HCT116 (cell line): ENCODE results near the gene SLC10A7.

Source experiments
- CTCF ChIP-seq, 3 experiments: fragments of 200-600 bp in 1 of 3; sonication (generic) in 1 of 3; IDR thresholded peaks in 2 of 3; conservative IDR thresholded peaks in 1 of 3; 2 replicates each; pipeline ENCODE4 v1.5.1; 2012 to 2017; ENCODE audit warnings: low read depth in 2 of 3, low read length in 2 of 3, antibody characterized with exemption in 1 of 3, borderline replicate concordance in 1 of 3, control low read depth in 1 of 3, mild to moderate bottlenecking in 1 of 3, mixed read lengths in 1 of 3, mixed run types in 1 of 3, moderate library complexity in 1 of 3; ENCODE audit not compliant: insufficient read depth in 1 of 3
- EGR1 ChIP-seq: IDR thresholded peaks from 2 replicates; pipeline ENCODE4 v1.6.1; 2012; ENCODE audit warnings: low read depth
- EZH2 ChIP-seq: fragments of 200-600 bp; sonication (generic); IDR thresholded peaks from 2 replicates; pipeline ENCODE4 v1.6.1; 2017; ENCODE audit warnings: antibody characterized with exemption, mixed run types
- JUND ChIP-seq: IDR thresholded peaks from 2 replicates; pipeline ENCODE4 v1.6.1; 2012
- POLR2A ChIP-seq: IDR thresholded peaks from 2 replicates; pipeline ENCODE4 v1.7.0; 2011; ENCODE audit warnings: borderline replicate concordance; ENCODE audit not compliant: insufficient read depth, insufficient read length; ENCODE audit errors: extremely low read depth
- POLR2AphosphoS5 ChIP-seq: IDR thresholded peaks from 2 replicates; pipeline ENCODE4 v1.6.1; 2011; ENCODE audit warnings: mild to moderate bottlenecking, low read depth, low read length, moderate library complexity
- RAD21 ChIP-seq: IDR thresholded peaks from 2 replicates; pipeline ENCODE4 v1.6.1; 2012; ENCODE audit warnings: low read depth, mild to moderate bottlenecking
- TCF7L2 ChIP-seq: IDR thresholded peaks from 2 replicates; pipeline ENCODE4 v1.7.0; 2011; ENCODE audit warnings: borderline replicate concordance, inconsistent platforms; ENCODE audit not compliant: insufficient read depth, insufficient read length; ENCODE audit errors: extremely low read depth
- YY1 ChIP-seq: IDR thresholded peaks from 2 replicates; pipeline ENCODE4 v1.6.1; 2011; ENCODE audit warnings: low read length, low read depth, moderate library complexity, mild to moderate bottlenecking; ENCODE audit not compliant: insufficient replicate concordance; ENCODE audit errors: extremely low read depth
- ZNF274 ChIP-seq: fragments of 200-500 bp; sonication (Bioruptor generic); IDR thresholded peaks from 2 replicates; pipeline ENCODE4 v1.6.1; 2014; ENCODE audit warnings: mild to moderate bottlenecking, low read depth, low read length, inconsistent platforms
- TF ChIP-seq, protein P1 (sequence below): IDR thresholded peaks from 2 replicates; pipeline ENCODE4 v1.6.1; 2012; ENCODE audit warnings: low read depth

DNA sequence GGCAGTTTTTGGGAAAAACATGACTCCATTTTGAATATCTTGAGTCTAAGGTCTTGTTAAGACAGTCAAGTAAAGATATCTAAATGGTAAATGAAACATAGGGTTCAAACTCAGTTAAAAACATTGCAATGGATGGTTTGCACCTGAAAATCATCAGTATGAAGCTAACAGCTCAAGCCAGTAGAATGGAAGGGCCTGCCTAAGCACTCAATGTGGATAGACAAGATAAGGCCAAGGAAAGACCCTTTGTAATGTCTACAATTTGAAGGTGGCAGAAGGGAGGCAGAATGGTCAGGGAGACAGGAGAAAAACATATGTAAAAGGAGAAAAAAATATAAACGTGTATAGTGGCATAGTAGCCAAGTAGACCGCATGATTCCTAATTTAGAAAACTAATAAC lies 229.2 kb downstream of the SLC10A7 start:
- TF ChIP-seq CTCF (IDR thresholded peaks at IDR 0.05 in 2 of 3, conservative IDR thresholded peaks at IDR 0.05 in 1 of 3; ENCODE audit: borderline replicate concordance in 1 of 3, insufficient read depth in 1 of 3, low read depth in 2 of 3, low read length in 2 of 3) = no peak
- no peak for TF ChIP-seq RAD21
- no peak for TF ChIP-seq ZNF274
- no peak for TF ChIP-seq JUND
- no peak for TF ChIP-seq POLR2A
- no peak for TF ChIP-seq EGR1
- TF ChIP-seq YY1 = no peak
- no peak for TF ChIP-seq TCF7L2
- TF ChIP-seq, protein P1, sequence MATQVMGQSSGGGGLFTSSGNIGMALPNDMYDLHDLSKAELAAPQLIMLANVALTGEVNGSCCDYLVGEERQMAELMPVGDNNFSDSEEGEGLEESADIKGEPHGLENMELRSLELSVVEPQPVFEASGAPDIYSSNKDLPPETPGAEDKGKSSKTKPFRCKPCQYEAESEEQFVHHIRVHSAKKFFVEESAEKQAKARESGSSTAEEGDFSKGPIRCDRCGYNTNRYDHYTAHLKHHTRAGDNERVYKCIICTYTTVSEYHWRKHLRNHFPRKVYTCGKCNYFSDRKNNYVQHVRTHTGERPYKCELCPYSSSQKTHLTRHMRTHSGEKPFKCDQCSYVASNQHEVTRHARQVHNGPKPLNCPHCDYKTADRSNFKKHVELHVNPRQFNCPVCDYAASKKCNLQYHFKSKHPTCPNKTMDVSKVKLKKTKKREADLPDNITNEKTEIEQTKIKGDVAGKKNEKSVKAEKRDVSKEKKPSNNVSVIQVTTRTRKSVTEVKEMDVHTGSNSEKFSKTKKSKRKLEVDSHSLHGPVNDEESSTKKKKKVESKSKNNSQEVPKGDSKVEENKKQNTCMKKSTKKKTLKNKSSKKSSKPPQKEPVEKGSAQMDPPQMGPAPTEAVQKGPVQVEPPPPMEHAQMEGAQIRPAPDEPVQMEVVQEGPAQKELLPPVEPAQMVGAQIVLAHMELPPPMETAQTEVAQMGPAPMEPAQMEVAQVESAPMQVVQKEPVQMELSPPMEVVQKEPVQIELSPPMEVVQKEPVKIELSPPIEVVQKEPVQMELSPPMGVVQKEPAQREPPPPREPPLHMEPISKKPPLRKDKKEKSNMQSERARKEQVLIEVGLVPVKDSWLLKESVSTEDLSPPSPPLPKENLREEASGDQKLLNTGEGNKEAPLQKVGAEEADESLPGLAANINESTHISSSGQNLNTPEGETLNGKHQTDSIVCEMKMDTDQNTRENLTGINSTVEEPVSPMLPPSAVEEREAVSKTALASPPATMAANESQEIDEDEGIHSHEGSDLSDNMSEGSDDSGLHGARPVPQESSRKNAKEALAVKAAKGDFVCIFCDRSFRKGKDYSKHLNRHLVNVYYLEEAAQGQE = no peak
- no peak for TF ChIP-seq POLR2AphosphoS5
- TF ChIP-seq EZH2 = no peak
